ENCODE measurements around the gene DGCR6L.
"Not testable (repeated sequence)": the region's sequence is repeated elsewhere in the genome, so short reads cannot be mapped to it uniquely, and the experiment has no call there.

GRCh38 chr22:20328569-20328930 lies 8.7 kb upstream of the DGCR6L start:
- TF ChIP-seq, protein P1, sequence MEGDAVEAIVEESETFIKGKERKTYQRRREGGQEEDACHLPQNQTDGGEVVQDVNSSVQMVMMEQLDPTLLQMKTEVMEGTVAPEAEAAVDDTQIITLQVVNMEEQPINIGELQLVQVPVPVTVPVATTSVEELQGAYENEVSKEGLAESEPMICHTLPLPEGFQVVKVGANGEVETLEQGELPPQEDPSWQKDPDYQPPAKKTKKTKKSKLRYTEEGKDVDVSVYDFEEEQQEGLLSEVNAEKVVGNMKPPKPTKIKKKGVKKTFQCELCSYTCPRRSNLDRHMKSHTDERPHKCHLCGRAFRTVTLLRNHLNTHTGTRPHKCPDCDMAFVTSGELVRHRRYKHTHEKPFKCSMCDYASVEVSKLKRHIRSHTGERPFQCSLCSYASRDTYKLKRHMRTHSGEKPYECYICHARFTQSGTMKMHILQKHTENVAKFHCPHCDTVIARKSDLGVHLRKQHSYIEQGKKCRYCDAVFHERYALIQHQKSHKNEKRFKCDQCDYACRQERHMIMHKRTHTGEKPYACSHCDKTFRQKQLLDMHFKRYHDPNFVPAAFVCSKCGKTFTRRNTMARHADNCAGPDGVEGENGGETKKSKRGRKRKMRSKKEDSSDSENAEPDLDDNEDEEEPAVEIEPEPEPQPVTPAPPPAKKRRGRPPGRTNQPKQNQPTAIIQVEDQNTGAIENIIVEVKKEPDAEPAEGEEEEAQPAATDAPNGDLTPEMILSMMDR (IDR thresholded peaks at IDR 0.05; ENCODE audit: low read depth, low read length, poor library complexity, severe bottlenecking): not testable (repeated sequence)
- not testable (repeated sequence) for TF ChIP-seq EZH2phosphoT487 (IDR thresholded peaks at IDR 0.05; ENCODE audit: borderline replicate concordance, low read length)

Measured in DOHH2 (cell line).